ENCODE data around the gene LDB1.
A peak's percentile ranks its signal among the peaks of the same experiment; 100 is the strongest.

Gene LDB1

GRCh38 chr10:102112210-102112817, 7.9 kb downstream of the LDB1 start:
- DNase-seq, result no peak

GRCh38 chr10:102111276-102111675, 8.9 kb downstream of the LDB1 start:
- no peak for DNase-seq

- no peak for DNase-seq
These were observed 10.7 kb downstream of the LDB1 start for GRCh38 chr10:102109166-102110116.

DNA sequence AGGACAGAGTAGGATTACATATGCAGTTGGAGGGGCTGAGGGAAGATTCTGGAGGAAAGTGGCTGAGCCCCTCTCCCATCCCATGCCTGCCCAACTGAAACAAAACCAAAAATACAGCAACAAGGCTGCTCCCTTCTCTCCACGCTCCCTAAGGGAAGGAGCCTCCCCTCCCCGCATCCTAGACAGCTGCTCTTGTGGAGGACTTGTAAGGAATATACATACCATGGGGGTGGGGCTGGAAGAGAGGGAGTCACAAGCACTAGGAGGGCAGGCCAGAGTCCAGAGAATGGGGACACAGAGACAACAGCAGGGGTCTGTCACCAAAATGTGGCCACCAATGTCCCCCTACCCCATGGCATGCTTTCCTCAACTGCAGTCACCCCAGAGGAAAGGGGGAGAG, 13.2 kb downstream of the LDB1 start:
- no peak for DNase-seq

- DNase-seq, result no peak
These were observed 17.7 kb downstream of the LDB1 start for GRCh38 chr10:102102421-102102820.

DNA sequence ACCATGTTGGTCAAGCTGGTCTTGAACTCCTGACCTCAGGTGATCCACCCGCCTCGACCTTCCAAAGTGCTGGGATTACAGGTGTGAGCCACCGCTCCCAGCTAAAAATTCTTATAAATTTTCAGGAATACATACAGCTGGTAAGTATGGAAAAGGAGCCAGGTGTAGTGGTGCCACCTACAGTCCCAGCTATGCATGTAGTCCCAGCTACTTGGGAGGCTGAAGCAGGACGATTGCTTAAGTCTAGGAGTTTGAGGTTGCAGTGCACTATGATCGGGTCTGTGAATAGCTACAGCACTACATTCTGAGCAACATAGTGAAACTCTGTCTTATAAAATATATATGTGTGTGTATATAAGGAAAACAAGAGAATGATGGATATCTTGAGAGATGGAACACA, 19.0 kb downstream of the LDB1 start:
- no peak for DNase-seq

DNA sequence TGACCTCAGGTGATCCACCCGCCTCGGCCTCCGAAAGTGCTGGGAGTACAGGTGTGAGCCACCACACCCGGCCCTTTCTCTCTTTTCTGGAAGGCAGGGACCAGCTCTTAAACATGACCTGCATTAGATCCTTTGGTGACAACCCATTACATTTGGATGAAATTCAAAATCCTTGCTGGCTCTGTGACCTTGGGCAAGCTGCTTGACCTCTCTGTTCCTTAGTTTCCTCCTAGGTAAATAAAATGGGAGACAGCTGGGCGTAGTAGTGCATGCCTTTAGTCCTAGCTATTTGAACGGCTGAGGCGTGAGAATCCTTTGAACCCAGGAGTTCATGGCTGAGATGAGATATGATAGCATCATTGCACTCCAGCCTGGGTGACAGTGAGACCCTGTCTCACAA, 23.7 kb downstream of the LDB1 start:
- no peak for DNase-seq

- no peak for DNase-seq
These were observed 29.4 kb downstream of the LDB1 start for GRCh38 chr10:102090772-102091171.

GRCh38 chr10:102086196-102086595, 34.0 kb downstream of the LDB1 start:
- DNase-seq, result no peak

GRCh38 chr10:102085336-102085735, 34.8 kb downstream of the LDB1 start:
- DNase-seq, result no peak

DNA sequence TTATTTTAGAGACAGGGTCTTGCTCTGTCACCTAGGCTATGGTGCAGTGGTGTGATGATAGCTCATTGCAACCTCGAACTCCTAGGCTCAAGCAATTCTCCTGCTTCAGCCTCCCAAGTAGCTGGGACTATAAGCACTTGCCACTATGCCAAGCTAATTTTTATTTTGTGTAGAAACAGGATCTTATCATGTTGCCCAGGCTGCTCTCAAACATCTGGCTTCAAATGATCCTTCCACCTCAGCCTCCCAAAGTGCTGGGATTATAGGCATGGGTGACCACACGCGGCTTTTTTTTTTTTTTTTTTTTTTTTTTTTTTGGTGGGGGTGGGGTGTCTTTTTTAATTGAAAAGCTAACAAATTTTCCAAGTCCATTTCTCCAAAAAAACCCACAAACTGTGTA, 36.6 kb downstream of the LDB1 start:
- no peak for DNase-seq

DNA sequence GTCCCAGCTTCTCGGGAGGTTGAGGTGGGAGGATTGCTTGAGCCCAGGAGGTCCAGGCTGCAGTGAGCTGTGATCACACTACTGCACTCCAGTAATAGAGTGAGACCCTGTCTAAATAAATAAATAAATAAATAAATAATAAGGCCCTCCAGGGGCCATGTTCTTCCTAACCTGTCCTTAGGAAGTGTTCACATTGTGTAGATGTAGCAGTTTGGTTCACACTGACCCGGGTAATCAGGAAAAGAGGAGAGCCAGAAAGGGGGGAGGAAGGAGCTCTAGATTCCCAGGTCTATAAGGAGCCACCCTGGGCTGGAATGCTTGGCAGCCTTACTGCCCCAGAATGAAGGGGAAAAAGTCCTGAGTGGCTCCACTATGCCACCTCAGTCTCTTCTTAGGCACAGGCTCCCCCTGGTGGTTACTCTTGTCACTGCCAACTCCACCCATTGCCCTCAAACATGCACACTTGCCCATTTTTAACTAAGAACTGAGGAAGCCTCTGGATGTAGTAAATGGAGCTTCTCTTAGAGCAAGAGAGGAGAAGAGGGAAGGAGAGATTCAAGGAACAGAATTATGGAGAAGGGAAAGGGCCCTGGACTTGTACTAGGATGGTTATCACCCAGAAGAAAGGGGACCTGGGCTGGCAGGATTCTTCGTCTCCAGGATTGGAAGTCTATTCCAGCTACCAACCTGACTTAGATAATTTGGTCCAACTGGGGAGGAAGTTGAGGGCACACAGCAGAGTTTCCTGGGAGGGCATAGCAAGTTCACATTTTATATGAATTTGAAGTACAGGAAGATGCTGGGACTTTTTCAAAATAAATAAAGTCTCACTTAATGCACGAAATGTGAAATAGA, 47.3 kb downstream of the LDB1 start:
- peak; percentile 12 for DNase-seq

- DNase-seq, result no peak
These were observed 51.1 kb downstream of the LDB1 start for GRCh38 chr10:102069071-102069470.

DNA sequence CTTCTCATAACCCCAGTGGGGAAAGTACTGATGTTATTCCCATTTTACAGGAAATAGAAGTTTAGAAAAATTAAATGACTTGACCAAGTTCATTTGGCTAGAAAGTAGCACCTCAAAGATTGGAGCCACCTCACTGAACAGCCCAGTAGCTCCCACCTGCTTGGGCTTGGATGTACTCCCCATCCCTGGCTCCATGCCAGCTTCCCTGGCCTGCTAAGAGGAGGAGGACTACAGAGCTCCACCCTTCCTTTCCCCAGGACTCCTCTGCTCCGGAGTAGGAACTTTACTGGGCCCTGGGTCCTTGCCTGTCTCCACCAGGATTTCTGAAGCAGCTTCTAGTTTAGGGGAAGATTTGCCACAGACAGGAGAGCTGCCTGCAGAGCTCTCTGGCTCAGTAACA, 52.0 kb downstream of the LDB1 start:
- no peak for DNase-seq

- no peak for DNase-seq
These were observed 52.9 kb downstream of the LDB1 start for GRCh38 chr10:102067091-102067916.

GRCh38 chr10:102066399-102067088, 53.6 kb downstream of the LDB1 start:
- DNase-seq, result no peak

DNA sequence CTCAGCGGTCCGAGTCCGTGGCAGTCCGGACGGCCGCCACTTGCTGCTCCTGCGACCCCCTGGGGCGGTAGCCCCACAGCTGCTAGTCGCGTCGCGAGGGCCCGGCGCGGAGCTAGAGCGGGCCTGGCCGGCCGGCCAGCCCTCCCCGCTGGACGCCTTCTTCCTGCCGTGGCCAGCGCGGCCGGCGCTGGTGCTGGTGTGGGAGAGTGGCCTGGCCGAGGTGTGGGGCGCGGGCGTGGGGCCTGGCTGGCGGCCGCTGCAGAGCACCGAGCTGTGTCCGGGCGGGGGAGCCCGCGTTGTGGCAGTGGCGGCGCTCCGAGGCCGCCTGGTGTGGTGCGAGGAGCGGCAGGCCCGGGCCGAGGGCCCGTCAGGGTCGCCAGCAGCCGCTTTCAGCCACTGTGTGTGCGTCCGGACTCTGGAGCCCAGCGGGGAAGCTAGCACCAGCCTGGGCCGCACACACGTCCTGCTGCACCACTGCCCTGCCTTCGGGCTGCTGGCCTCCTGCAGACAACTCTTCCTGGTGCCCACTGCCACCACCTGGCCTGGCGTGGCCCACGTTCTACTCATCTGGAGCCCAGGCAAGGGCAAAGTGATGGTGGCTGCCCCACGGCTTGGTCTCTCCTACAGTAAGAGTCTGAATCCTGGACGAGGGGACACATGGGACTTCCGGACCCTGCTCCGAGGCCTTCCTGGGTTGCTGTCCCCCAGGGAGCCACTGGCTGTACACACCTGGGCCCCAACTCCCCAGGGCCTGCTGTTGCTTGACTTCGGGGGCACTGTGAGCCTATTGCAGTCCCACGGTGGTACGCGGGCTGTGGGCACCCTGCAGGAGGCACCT, 54.4 kb downstream of the LDB1 start:
- DNase-seq, result no peak

- DNase-seq, result peak; percentile 37
These were observed 55.2 kb downstream of the LDB1 start, which contains the start of gene HPS6 for GRCh38 chr10:102064868-102065560. HPS6 (plus strand) TSS chr10:102065349; CDS start chr10:102065475, 126 bp downstream.

- DNase-seq, result no peak
These were observed 55.7 kb downstream of the LDB1 start for GRCh38 chr10:102064503-102064867.

GRCh38 chr10:102059987-102060386, 60.2 kb downstream of the LDB1 start:
- no peak for DNase-seq
